ENCODE measurements around the gene PPP2R2B. TPM values are rescaled to one million over a fixed set of nuclear protein-coding genes. Genes with fewer than 3 reads are reported as not detected.

The PPP2R2B gene
- total and polyA plus RNA-seq, 3 donors from 2014 or later, result 9.8 to 36.6 (median 32.0) TPM

- no peaks in the 10 kb centered on the region for H3K36me3 ChIP-seq (ENCODE audit: low read depth, missing control alignments)
- H3K9me3 ChIP-seq, result no peaks in the 10 kb centered on the region
- intact Hi-C loops (cut with DNase I; ENCODE audit: low total_unique reads), result no loop called here
- H3K27ac ChIP-seq, result no peak overlapping the region
- no peak for DNase-seq
- TF ChIP-seq POLR2A (IDR thresholded peaks at IDR 0.05) (no peak), CTCF (IDR thresholded peaks at IDR 0.05) (no peak)
- no peak overlapping the region for H3K4me3 ChIP-seq
- H3K27me3 ChIP-seq, result no peaks in the 10 kb centered on the region
- no peaks in the 10 kb centered on the region for H3K4me1 ChIP-seq
- 79 to 87% methylated on average over 5 of the region's 5 CpGs for WGBS, 2 donors
Measured at GRCh38 chr5:146682899-146683532, 195.5 kb downstream of the PPP2R2B start.

- Histone ChIP-seq H3K27ac (no peak overlapping the region), H3K4me3 (no peak overlapping the region), H3K4me1 (no peaks in the 10 kb centered on the region), H3K9me3 (no peaks in the 10 kb centered on the region), H3K36me3 (ENCODE audit: low read depth, missing control alignments) (no peaks in the 10 kb centered on the region), H3K27me3 (no peaks in the 10 kb centered on the region)
- no peak for DNase-seq
- WGBS, 2 donors, result 61 to 63% methylated on average over 2 of the region's 2 CpGs
- intact Hi-C loops (cut with DNase I; ENCODE audit: low total_unique reads), result no loop called here
- TF ChIP-seq CTCF (IDR thresholded peaks at IDR 0.05) (no peak), POLR2A (IDR thresholded peaks at IDR 0.05) (no peak)
Measured at GRCh38 chr5:146681585-146682105, 196.9 kb downstream of the PPP2R2B start.

- no peak for DNase-seq
- Histone ChIP-seq H3K36me3 (ENCODE audit: low read depth, missing control alignments) (no peaks in the 10 kb centered on the region), H3K27ac (no peak overlapping the region), H3K4me1 (no peaks in the 10 kb centered on the region), H3K9me3 (no peaks in the 10 kb centered on the region), H3K27me3 (no peaks in the 10 kb centered on the region), H3K4me3 (no peak overlapping the region)
- WGBS, 2 donors, result 85 to 89% methylated on average over 9 of the region's 9 CpGs
- intact Hi-C loops (cut with DNase I; ENCODE audit: low total_unique reads), result no loop called here
- TF ChIP-seq POLR2A (IDR thresholded peaks at IDR 0.05), result no peak
- no peak for TF ChIP-seq CTCF (IDR thresholded peaks at IDR 0.05)
Measured at GRCh38 chr5:146680846-146681584, 197.5 kb downstream of the PPP2R2B start.

GRCh38 chr5:146675636-146676035 is 202.9 kb downstream of the PPP2R2B start:
- Histone ChIP-seq H3K4me1 (no peaks in the 10 kb centered on the region), H3K27me3 (no peaks in the 10 kb centered on the region), H3K9me3 (no peaks in the 10 kb centered on the region), H3K27ac (no peak overlapping the region), H3K4me3 (no peak overlapping the region), H3K36me3 (ENCODE audit: low read depth, missing control alignments) (no peaks in the 10 kb centered on the region)
- no peak for DNase-seq
- intact Hi-C loops (cut with DNase I; ENCODE audit: low total_unique reads), result no loop called here
- WGBS, 2 donors, result 31 to 42% methylated on average over 4 of the region's 4 CpGs
- TF ChIP-seq CTCF (IDR thresholded peaks at IDR 0.05) (no peak), POLR2A (IDR thresholded peaks at IDR 0.05) (no peak)

Measured in testis (tissue), 3 donors.